ENCODE data around the gene NRN1. TPM values are rescaled to one million over a fixed set of nuclear protein-coding genes. Genes with fewer than 3 reads are reported as not detected.

NRN1 gene
- total and polyA plus RNA-seq, 2 donors (not counting 3 experiments of a cell fraction or from before 2014, with no cell fraction given): 12.8 to 26.2 TPM

DNA sequence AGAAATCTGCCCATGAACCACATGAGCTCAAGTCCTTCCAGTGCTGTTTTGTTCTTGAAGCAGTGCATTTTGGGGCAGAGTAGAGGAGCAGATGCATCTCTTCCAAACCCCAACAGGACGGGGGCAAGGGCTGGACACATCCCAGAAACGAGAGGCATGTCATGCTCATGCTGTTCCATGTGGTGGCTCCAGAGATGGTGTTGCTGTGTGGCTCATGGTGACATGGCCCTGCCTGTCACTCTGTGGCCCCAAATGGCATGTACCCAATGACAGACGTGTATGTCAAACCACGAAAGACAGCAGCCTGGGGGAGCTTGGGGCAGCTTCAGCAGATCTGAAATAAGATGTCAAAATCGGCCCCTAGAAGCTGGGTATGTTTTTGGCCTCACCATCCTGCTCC is 46.3 kb downstream of the NRN1 start:
- H3K4me2 ChIP-seq (ENCODE audit: insufficient read depth, low read length): no peak overlapping the region
- no peak for DNase-seq (ENCODE audit: low read depth, low spot score)
- no peak overlapping the region for H3K9ac ChIP-seq (replicated peaks; ENCODE audit: extremely low read depth, insufficient read depth, low read length)
- FAIRE-seq: no peak
- no peaks in the 10 kb centered on the region for H3K9me1 ChIP-seq (replicated peaks; ENCODE audit: control insufficient read depth, extremely low read depth, insufficient read depth, low read length)
- intact Hi-C loops (cut with micrococcal nuclease): no loop called here
- no peaks in the 10 kb centered on the region for H4K20me1 ChIP-seq (replicated peaks; ENCODE audit: control insufficient read depth, extremely low read depth, insufficient read depth, low read length)
- CTCF ChIA-PET: no interaction called here
- TF ChIP-seq POLR2A (IDR thresholded peaks at IDR 0.05; ENCODE audit: low read depth, low read length): no peak
- TF ChIP-seq EZH2 (IDR thresholded peaks at IDR 0.05; ENCODE audit: borderline replicate concordance, low read depth, low read length, severe bottlenecking): no peak
- TF ChIP-seq GATA2 (IDR thresholded peaks at IDR 0.05; ENCODE audit: insufficient read depth, insufficient read length, low read depth, low read length): no peak
- TF ChIP-seq, protein P1, sequence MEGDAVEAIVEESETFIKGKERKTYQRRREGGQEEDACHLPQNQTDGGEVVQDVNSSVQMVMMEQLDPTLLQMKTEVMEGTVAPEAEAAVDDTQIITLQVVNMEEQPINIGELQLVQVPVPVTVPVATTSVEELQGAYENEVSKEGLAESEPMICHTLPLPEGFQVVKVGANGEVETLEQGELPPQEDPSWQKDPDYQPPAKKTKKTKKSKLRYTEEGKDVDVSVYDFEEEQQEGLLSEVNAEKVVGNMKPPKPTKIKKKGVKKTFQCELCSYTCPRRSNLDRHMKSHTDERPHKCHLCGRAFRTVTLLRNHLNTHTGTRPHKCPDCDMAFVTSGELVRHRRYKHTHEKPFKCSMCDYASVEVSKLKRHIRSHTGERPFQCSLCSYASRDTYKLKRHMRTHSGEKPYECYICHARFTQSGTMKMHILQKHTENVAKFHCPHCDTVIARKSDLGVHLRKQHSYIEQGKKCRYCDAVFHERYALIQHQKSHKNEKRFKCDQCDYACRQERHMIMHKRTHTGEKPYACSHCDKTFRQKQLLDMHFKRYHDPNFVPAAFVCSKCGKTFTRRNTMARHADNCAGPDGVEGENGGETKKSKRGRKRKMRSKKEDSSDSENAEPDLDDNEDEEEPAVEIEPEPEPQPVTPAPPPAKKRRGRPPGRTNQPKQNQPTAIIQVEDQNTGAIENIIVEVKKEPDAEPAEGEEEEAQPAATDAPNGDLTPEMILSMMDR (IDR thresholded peaks at IDR 0.05; ENCODE audit: extremely low read depth in 1 of 2, insufficient read depth in 1 of 2, low read depth in 1 of 2, low read length in 2 of 2): no peak
- no peak for TF ChIP-seq POLR2AphosphoS5 (IDR thresholded peaks at IDR 0.05; ENCODE audit: insufficient read depth, low read depth, low read length)
- no peak for TF ChIP-seq JUN (IDR thresholded peaks at IDR 0.05; ENCODE audit: borderline replicate concordance, insufficient read depth, insufficient read length, low read depth)
- no peak for TF ChIP-seq FOS (IDR thresholded peaks at IDR 0.05; ENCODE audit: borderline replicate concordance, insufficient read depth, low read length)
- no peaks in the 10 kb centered on the region for H3K79me2 ChIP-seq (ENCODE audit: control insufficient read depth, insufficient read depth, low read length)
- no peak overlapping the region for H3K4me3 ChIP-seq (replicated peaks in 1 of 3; ENCODE audit: insufficient read depth in 1 of 3, low read depth in 1 of 3, low read length in 3 of 3)
- H3K4me1 ChIP-seq (ENCODE audit: control insufficient read depth, extremely low read depth, insufficient read depth, low read length): no peaks in the 10 kb centered on the region
- POLR2A ChIA-PET: no interaction called here
- dilution Hi-C loops (cut with MboI; ENCODE audit: extremely low pct_ligation_motif_present, low sequenced_read_pairs): no loop called here
- H3K9me3 ChIP-seq (replicated peaks; ENCODE audit: control insufficient read depth, insufficient read depth, low read length): no peaks in the 10 kb centered on the region
- BruUV-seq (replicated peaks): no TSS peak
- H3K27me3 ChIP-seq (ENCODE audit: control insufficient read depth in 2 of 2, insufficient read depth in 2 of 2, low read length in 2 of 2): no peaks in the 10 kb centered on the region
- no peak overlapping the region for H3K27ac ChIP-seq (ENCODE audit: insufficient read depth, low read depth, low read length)
- no peak overlapping the region for H2AFZ ChIP-seq (ENCODE audit: low read depth, low read length)
- no peaks in the 10 kb centered on the region for H3K36me3 ChIP-seq (ENCODE audit: control insufficient read depth in 2 of 2, extremely low read depth in 1 of 2, insufficient read depth in 2 of 2, low read length in 2 of 2)

All from endothelial cell of umbilical vein (primary cell).